Tongue (tissue), 2 donors: ENCODE measurements around the gene ATG9A. TPM values are rescaled to one million over a fixed set of nuclear protein-coding genes. Genes with fewer than 3 reads are reported as not detected.
A peak's percentile ranks its signal among the peaks of the same experiment; 100 is the strongest.
"Not testable (repeated sequence)": the region's sequence is repeated elsewhere in the genome, so short reads cannot be mapped to it uniquely, and the experiment has no call there.

Source experiments
- DNase-seq: peaks from one replicate; pipeline ENCODE4 v3.0.0-alpha.2; 2015
- total RNA-seq: library from RNA; depleted of rRNA; stranded (reverse); fragments of >200 nt; gene quantifications from one replicate; pipeline ENCODE4 v1.2.3, GENCODE V29; 2014

ATG9A gene, protein sequence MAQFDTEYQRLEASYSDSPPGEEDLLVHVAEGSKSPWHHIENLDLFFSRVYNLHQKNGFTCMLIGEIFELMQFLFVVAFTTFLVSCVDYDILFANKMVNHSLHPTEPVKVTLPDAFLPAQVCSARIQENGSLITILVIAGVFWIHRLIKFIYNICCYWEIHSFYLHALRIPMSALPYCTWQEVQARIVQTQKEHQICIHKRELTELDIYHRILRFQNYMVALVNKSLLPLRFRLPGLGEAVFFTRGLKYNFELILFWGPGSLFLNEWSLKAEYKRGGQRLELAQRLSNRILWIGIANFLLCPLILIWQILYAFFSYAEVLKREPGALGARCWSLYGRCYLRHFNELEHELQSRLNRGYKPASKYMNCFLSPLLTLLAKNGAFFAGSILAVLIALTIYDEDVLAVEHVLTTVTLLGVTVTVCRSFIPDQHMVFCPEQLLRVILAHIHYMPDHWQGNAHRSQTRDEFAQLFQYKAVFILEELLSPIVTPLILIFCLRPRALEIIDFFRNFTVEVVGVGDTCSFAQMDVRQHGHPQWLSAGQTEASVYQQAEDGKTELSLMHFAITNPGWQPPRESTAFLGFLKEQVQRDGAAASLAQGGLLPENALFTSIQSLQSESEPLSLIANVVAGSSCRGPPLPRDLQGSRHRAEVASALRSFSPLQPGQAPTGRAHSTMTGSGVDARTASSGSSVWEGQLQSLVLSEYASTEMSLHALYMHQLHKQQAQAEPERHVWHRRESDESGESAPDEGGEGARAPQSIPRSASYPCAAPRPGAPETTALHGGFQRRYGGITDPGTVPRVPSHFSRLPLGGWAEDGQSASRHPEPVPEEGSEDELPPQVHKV
- 51.9 TPM for total RNA-seq

DNA sequence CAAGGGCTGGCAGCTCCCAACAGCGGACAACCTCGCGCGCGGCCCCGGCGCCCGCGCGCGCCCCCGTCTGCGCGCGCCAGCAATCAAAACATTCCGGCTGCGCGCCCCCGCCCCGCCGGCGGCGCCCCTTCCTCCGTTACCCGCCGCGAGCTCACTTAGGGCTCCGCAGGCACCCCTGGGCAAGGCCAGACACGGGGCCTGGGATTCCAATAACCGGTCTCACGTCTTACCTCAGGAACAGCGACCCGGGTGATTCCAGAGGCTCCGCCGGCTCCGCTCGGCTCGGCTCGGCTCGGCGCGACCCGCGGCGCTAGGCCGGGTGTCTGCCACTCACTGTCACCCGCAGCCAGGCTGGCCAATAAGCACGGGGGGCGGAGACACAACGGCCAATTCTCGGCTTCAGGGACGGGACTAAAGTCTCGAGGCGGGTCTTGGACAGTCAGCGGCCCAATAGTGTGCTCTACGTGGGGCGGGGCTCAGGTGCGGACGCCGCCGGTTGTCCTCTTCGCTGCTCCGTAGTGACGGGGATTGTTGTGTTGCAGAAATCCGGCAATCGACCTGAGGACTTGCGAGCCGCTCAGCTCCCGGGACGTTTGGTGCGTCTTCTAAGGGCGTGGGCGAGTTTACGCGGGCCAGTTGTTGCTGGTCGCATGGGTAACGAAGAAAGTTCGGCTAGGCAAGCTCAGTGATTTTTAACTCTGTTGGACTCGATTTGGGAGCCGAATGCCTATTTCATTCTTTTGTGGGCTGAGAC, at the start of gene ATG9A, which contains the start of gene ANKZF1:
TSS of gene ATG9A (minus strand) at position 332 of the 754 bp plus-strand sequence. CDS start 1,612 bp downstream, outside the sequence.
TSS of gene ANKZF1 (plus strand) at position 502 of the 754 bp plus-strand sequence. CDS start 452 bp downstream, outside the sequence.
- peak; percentile 99 for DNase-seq

DNA sequence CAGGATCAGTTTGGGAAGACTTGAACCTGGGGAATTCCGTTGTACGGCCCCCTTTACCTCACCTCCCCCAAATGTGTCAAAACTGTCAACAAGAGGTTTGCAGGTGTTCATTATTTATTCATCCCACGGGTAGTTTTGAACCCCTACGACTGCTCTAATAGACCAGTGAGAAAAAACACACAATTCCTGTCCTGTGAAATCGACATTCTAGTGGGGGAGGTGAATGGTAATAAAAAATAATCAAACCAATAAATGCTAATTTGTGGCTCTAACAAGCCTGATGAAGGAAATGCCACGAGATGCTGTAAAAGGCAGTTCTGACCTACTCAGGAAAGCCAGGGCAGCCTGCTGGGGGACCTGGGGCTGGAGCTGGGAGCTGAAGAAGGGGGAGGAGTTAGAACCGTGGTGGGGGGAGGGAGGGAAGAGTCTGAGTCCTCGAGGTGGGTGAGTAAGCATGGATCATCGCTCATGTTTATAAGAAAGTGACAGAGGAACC, 49.3 kb upstream of the ATG9A start:
- no peak for DNase-seq

DNA sequence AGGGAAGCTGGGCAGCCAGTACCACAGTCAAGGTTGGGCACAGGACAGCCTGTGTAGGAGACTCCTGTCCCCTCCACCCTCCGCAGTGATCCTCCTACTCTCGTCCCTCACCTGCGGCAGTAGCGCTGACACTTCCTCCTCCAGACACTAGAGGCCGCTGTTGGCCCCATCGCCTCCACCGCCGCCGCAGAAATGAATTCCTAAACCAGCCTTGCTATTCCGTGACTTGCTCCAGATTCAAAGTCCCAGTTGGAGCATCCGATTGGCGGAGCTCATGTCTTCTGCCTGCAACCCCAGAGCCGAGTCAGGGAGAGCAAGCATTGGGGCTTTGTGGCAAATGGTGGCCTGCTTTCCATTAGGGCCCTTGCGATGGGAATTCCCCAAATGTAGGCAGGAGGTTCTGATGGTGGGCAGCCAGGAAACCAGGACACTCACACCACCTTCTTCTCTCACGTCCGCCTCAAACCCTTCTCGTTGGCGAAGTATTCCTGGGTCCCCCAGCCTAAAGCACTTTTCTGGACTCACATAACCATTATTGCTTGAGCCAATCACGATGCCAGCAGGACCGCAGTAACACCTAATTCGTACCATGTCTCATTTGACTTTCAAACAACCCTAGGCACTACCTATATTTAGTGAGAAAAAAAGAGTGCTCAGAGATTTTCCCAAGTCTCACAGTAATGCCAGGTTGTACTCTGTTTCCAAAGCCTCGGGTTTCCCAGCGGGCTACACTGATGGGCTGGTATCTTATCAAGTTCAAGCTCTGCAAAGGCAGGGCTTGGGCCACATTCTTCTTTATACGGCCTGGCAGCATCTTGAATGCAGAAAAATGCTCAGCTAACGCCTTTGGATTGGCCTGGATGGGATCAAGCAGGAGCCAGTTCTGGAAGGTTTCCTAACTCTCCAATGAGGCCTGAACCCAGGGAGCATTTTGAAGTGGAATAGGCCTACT, 48.5 kb upstream of the ATG9A start:
- DNase-seq = peak; percentile 91

DNA sequence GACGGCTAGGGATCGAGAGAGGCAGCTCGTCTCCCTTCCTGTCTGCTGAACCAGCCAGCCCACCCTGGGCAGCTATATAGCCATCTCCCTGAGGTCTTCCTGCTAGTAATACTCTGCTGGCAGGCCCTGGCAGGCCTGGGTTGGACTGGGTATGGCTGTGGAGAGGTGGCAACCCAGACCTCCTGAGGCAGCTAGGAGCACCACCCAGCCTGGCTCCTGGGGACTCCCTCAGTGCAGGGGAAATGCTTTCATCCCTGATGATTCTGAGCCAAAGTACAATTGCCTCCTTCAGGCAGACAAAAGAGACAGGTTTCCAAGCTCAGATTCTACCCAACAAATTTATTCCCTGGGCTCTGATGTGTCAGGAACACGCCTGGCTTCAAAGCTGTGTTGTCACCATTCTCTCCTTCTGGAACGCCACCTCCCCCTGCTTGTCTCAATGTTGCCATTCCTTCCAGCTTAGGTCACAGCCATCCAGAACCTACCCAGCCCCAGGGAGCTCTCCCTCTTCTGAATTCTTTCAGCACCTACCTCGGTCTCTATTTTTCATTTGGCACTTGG, 45.0 kb upstream of the ATG9A start:
- peak; percentile 70 for DNase-seq

DNA sequence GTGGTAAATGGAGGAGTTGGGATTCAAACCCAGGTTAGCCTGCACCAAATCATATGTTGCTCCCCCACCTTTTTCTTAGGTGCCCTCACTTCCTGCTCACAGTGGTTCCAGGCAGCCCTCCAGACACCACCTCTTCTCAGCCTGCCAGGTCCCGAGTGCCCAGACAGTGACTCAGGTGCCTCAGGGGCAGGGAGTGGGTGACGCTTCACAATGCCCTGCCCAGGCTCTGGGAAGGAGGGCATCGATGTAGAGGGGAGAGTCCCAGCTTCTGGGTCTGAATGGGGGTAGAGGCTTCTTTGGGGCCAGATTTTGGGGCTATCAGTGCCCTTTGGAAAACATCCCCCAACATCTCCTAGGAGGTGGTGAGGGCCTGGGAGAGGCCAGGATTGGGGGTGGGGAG, 44.5 kb upstream of the ATG9A start:
- no peak for DNase-seq

DNA sequence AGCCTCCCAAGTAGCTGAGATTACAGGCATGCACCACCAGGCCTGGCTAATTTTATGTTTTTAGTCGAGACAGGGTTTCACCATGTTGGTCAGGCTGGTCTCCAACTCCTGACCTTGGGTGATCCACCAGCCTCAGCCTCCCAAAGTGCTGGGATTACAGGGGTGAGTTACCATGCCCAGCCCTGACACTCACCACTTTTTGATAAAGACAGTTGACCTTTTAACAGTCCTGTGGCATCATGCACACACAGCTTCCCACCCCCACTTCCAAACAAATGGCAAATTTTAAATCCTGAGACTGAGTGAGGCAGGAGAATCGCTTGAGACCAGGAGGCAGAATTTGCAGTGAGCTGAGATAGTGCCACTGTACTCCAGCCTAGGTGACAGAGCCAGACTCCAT, 43.6 kb upstream of the ATG9A start:
- DNase-seq = no peak

DNA sequence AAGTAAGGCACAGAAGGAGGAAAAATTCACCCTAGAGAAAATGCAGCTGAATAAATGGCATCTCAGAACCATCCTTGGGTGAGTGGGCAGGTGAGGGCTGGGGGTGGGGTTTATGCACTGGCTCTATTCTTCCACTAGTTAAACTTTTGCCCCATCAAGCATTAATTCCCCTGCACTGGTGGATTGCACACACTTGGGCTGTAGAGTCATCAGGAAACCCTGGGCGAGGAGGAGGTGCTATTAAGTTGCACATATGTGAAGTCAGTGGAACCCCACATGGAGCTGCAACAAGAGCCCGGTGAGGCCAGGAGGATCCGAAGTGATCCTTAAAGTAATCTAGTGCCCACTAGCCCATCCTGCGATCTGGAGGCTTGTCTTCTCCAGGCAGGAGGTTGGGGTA, 42.9 kb upstream of the ATG9A start:
- no peak for DNase-seq

DNA sequence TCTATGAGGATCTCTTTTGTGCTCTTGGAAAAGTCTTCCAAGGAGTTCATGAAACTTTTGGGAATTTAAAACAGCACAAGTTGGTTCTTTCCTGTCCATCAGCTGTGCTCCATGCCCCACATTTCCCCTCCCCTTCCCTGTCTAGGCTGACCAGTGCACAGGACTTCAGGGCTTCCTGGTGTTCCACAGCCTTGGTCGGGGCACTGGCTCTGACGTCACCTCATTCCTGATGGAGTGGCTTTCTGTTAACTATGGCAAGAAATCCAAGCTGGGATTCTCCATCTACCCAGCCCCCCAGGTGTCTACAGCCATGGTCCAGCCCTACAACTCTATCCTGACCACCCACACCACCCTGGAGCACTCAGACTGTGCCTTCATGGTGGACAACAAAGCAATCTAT, 41.6 kb upstream of the ATG9A start:
- DNase-seq = no peak

DNA sequence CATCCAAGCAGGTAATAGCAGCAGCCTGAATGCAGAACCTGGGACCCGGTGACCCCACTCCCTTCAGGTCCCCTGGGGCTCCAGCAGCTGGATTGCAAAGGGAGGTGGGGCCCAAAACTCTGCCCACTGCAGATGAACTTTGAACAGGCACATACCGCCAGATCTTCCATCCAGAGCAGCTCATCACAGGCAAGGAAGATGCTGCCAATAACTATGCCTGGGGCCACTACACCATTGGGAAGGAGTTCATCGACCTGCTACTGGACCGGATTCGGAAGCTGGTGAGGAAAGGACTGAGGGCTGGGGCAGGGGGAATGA, 40.6 kb upstream of the ATG9A start:
- no peak for DNase-seq

DNA sequence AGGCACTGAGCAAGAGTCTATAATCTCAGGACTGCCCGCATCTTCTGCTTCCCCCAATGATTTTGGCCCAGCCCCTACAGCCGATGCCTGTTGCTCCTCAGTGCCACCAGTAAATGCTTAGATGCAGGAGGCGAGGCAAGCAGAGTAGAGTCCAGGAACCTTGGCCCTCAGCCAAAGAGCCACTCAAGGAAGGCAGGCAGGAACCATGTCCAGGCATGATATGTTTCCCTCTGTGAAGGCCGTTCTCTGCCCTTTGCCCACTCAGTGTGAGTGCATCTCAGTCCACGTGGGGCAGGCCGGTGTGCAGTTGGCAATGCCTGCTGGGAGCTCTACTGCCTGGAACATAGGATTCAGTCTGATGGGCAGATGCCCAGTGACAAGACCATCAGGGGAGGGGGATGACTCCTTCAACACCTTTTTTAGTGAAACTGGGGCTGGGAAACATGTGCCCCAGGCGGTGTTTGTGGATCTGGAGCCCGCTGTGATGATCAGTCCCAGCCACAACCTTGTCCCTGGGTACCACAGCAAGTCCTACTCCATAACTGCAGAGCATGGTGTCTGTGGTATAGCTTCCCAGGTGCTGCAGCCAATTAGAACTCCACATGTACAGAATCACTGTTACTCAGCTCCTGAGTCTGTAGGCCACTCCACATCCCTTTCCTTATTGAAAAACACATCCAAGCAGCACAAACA, 40.1 kb upstream of the ATG9A start:
- DNase-seq = no peak

DNA sequence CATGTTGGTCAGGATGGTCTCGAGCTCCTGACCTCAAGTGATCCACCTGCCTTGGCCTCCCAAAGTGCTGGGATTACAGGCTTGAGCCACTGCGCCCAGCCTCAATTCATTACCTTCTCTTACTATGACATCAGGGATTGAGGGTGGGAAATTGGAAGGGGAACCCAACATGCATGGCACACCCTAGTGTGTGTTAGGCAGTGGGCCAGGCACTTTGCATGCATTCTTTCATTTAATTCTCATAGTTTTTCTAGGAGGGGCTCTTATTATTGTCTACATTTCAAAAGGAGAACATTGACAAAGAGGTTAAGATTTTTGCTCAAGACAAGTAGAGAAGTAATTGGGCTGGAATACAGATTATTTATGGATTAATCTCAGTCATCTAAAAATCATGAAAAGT, 38.9 kb upstream of the ATG9A start:
- no peak for DNase-seq

DNA sequence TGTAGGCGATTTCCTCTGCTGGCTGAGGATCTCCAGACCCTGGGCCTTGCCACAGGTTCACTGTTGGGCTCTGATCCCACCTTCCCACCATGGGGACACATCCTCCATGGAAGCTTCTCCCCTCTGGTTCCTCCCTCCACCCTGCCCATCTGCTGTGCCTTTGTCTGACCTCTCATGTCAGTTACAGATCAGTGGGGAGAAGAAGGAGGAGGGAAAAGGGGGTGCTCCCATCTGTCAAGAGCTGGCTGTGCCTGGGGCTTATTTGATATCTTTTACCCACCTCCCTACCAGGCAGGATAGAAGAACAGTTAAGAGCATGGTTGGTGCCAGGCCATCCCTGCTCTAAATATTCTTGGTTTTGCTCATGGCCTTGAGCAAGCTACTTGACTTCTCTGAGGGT, 37.5 kb upstream of the ATG9A start:
- DNase-seq = no peak

DNA sequence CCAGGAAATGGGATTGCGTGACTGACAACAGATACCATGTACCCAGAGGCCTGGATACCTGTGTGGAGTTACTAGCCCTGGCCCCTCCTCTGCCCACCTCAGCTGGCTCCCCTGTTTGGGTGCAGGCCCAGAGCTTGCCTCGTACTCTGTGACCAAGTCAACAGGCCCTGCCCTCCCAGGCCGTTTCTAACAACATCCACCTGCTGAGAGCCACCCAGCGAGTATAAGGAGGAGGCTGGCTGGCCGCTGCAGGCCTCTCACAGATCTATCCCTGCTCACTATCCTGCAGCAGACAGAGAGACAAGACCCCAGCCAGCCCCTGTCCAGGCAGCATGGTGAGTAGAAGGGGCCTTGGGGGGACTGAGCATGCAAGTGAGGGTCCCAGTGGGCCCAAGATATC, 36.8 kb upstream of the ATG9A start:
- no peak for DNase-seq

DNA sequence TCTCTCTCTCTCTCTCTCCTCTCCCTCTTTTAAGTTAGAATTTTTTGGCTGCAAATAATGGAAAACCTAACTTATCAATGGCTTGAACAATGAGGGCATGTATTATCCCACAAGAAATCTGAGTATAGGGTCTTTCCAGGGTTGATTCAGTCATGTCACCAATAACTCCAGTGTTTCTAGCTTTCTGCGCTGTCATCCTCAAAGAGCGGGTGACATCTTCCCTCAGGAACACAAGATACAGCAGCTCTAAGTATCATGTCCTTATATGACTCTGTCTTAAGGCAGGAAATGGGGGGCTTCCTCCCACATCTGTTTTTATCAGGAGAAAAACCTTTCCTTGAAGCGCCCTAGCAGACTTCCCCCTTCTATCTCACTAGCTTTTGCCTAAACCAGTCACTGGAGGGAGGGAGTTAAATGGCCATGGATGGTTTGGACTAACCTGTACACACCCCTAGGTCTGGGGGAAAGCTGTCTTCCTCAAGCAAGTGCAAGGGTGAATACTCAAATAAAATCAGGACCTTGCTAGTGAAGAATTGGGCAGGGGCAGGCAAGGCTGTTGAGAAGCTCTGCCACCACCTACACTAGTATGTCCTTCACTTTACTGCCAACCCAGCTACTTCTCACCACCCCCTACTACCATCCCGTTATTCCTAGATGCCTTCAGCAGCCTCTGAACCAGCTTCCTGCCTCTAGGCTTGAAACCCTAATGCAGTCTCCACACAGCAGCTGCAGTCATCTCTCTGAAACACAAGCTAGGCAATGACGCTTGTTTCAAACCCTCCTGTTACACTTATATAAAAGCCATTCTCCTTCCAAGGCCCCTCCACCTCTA, 31.8 kb upstream of the ATG9A start:
- no peak for DNase-seq

DNA sequence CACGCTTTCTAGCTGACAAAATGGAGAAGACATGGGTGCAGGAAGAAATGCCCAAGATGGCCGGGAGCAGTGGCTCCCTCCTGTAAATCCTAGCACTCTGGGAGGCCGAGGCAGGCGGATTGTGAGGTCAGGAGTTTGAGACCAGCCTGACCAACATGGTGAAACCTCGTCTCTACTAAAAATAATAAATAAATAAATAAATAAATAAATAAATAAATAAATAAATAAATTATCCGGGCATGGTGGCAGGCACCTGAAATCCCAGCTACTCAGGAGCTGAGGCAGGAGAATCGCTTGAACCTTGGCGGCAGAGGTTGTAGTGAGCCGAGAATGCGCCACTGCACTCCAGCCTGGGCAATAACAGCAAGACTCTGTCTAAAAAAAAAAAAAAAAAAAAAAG, 29.5 kb upstream of the ATG9A start:
- not testable (repeated sequence) for DNase-seq

DNA sequence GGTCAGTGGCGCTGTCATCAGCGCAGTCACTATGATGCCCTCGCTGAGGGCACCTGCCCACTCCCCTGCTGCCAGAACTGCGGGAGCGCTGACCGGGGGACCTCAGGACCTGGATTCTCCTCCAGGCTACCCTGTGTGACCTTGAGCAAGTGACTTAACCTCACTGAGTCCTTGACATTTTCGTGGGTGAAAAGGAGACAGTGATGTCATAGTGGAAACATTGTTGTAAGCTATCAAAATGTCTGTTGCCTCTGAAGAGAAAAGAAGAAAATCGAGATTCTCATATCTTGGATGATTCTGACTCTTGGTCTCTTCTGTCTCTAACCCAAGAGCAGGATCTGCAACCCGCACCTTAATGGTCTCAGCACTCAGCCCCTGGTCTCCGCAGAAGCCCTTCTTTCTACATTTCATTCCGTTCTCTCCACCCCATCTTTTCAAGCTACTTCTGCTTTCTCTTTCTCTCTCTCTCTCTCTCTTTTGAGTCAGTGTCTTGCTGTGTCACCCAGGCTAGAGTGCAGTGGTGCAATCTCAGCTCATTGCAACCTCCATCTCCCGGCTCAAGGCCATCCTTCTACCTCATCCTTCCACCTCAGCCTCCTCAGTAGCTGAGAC, 25.3 kb upstream of the ATG9A start:
- no peak for DNase-seq

DNA sequence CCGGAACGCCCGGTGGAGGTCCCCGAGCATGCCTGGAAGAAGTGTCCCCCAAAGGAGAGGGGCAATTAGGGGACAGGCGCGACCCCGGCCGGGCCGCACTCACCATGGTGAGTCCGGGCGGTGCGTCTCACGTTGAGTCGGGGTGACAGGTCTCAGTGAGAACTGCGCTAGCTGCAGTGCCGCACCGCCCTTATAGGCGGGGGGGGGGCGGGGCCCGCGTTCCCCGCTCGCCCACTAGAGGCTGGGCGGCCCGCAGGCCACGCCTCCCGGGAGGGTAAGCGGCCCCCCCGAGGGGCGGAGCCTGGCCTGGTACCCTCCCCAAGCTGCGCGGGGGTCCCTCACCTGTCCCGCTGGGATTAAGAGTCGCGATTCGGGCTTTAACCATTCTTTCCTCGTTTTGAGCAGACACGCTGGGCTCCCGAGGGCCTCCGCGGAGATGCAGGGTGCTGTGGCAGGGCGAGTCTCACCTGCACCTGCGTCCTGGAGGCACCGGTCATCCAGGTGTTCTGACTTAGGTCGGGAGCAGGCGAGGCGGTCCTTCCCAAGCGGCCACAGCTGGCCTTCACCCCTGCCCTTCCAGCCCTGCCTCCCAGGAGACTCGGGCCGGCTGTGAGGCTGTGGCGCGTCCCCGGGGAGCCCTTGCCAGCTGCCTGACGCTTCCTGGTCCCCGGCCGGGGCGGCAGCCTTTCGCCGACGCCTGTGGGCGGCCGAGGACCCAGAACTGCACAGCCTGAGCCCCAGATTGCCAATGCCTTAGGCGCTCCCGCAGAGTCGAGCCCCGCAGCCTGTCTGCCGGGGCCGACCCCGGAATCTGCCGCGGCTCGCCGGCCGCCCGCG, 24.5 kb upstream of the ATG9A start, which contains the start of gene TUBA4A:
TSS of gene TUBA4A (minus strand) at position 166 of the 837 bp plus-strand sequence. CDS start at position 106, 60 bp downstream.
- peak; percentile 81 for DNase-seq
